MM.1S (cell line): ENCODE data around the gene AHSA1.

Source experiments
- CTCF ChIP-seq: fragments of 300-600 bp; sonication (generic); IDR thresholded peaks from 2 replicates; pipeline ENCODE4 v1.5.1; 2016; ENCODE audit warnings: antibody characterized with exemption, low read length, mixed read lengths
- EZH2 ChIP-seq: fragments of 300-600 bp; sonication (generic); optimal IDR thresholded peaks from 2 replicates; pipeline ENCODE3; 2017; ENCODE audit warnings: low read depth, mild to moderate bottlenecking, antibody characterized with exemption, low read length, mixed read lengths
- EZH2phosphoT487 ChIP-seq: fragments of 300-600 bp; sonication (generic); IDR thresholded peaks from 2 replicates; pipeline ENCODE4 v1.6.1; 2018; ENCODE audit warnings: antibody characterized with exemption, low read length

GRCh38 chr14:77409131-77409533, 48.8 kb upstream of the AHSA1 start:
- no peak for TF ChIP-seq CTCF
- no peak for TF ChIP-seq EZH2phosphoT487
- TF ChIP-seq EZH2, result no peak
